Spleen (tissue), 7 donors: ENCODE measurements around the gene PDK2.

Experiments used
- CTCF ChIP-seq, 11 experiments: fragments of 200-600 bp in 7 of 11; fragments of 450-650 bp in 4 of 11; sonication (generic) in 4 of 11; IDR thresholded peaks in 8 of 11; conservative IDR thresholded peaks in 3 of 11; 1 replicate in 7 of 11; 2 replicates in 4 of 11; pipeline versions ENCODE4 v1.4.0 to v1.8.0; 2016 to 2021; ENCODE audit warnings: antibody characterized with exemption in 11 of 11, inconsistent platforms in 4 of 11, mild to moderate bottlenecking in 1 of 11
- POLR2A ChIP-seq, 3 donors: fragments of 450-650 bp; IDR thresholded peaks; one replicate each; pipeline ENCODE4 v1.5.1; 2017; ENCODE audit warnings: antibody characterized with exemption in 3 of 3, mild to moderate bottlenecking in 1 of 3
- donor health status: DM: no; HTN: no; CAD: no; lungs with moderate emphysema.
- donor health status: DM: no; HTN: no; CAD: no.
- donor health status: DM: no; HTN: no; CAD: no.

GRCh38 chr17:50129728-50130558 lies 34.8 kb downstream of the PDK2 start, which contains the start of gene SAMD14:
- TF ChIP-seq CTCF (IDR thresholded peaks at IDR 0.05 in 8 of 11, conservative IDR thresholded peaks at IDR 0.05 in 3 of 11) (no peak), POLR2A (IDR thresholded peaks at IDR 0.05) (no peak)
